HepG2 (cell line): ENCODE measurements around the gene CLTCL1. TPM values are rescaled to one million over a fixed set of nuclear protein-coding genes. Genes with fewer than 3 reads are reported as not detected.
A peak's percentile ranks its signal among the peaks of the same experiment; 100 is the strongest.
"Not testable (repeated sequence)": the region's sequence is repeated elsewhere in the genome, so short reads cannot be mapped to it uniquely, and the experiment has no call there.

Experiments used
- ATAC-seq: fragments of 200-7000 bp; cut with Tn5 transposase; 3 replicates; pipeline ENCODE4 v1.9.1; 2020; ENCODE audit warnings: mild to moderate bottlenecking, moderate library complexity
- BruUV-seq: library from RNA; stranded (reverse); fragments of 400-500 nt; replicated peaks from 2 replicates; lab custom pipeline; 2021; lab: Mats Ljungman, UMichigan
- CTCF ChIA-PET: fragments of 300-600 bp; formaldehyde crosslinking; extraction: SDS; loops from one replicate; lab custom pipeline; 2021; ENCODE audit warnings: low total read pairs, inconsistent platforms, low intra/inter-chr PET ratio; lab: Yijun Ruan, JAX
- POLR2A ChIA-PET: fragments of 350-600 bp; sonication (Branson Sonifier 250); formaldehyde crosslinking; loops from one replicate; lab custom pipeline; 2020; ENCODE audit warnings: antibody characterized with exemption, inconsistent platforms; lab: Yijun Ruan, JAX
- DNase-seq: peaks from one replicate; pipeline ENCODE4 v3.0.0-alpha.2; 2015; ENCODE audit warnings: low spot score
- FAIRE-seq: peaks from 3 replicates; lab custom pipeline; 2011; peaks lifted over from hg19 to GRCh38; lab: Jason Lieb, UNC
- H2AFZ ChIP-seq: one replicate; pipeline ENCODE4 v1.6.1; 2011; ENCODE audit warnings: low read length, inconsistent platforms
- H3K27ac ChIP-seq: fragments of 300-600 bp; 3 replicates; pipeline ENCODE4 v1.8.0; 2011; ENCODE audit warnings: mixed run types, mild to moderate bottlenecking, mixed read lengths, low read length, inconsistent platforms; ENCODE audit not compliant: insufficient read depth; ENCODE audit errors: extremely low read length
- H3K27me3 ChIP-seq, 2 experiments: fragments of 200-600 bp in 1 of 2; 2 replicates in 1 of 2; 3 replicates in 1 of 2; pipeline versions ENCODE4 v1.6.0 to v1.8.0; 2011; ENCODE audit warnings: low read length in 2 of 2, mild to moderate bottlenecking in 2 of 2, moderate library complexity in 2 of 2, inconsistent platforms in 1 of 2; ENCODE audit not compliant: insufficient read depth in 2 of 2, control insufficient read depth in 1 of 2
- H3K36me3 ChIP-seq, 2 experiments: fragments of 200-600 bp in 1 of 2; replicated peaks in 1 of 2; 2 replicates in 1 of 2; 3 replicates in 1 of 2; pipeline versions ENCODE4 v1.5.1 to v1.8.0; 2011; ENCODE audit warnings: low read length in 2 of 2, inconsistent platforms in 1 of 2; ENCODE audit not compliant: insufficient read depth in 2 of 2, control insufficient read depth in 1 of 2
- H3K4me1 ChIP-seq: 2 replicates; pipeline ENCODE4 v1.5.1; 2012; ENCODE audit warnings: low read length, inconsistent platforms; ENCODE audit not compliant: insufficient read depth
- H3K4me2 ChIP-seq: 2 replicates; pipeline ENCODE4 v1.6.0; 2011; ENCODE audit warnings: low read depth, low read length, inconsistent platforms
- H3K4me3 ChIP-seq, 3 experiments: fragments of 200-600 bp in 1 of 3; sonication (generic), shearing (Covaris generic) in 1 of 3; replicated peaks in 1 of 3; 2 replicates each; pipeline ENCODE4 v1.5.1; 2011 to 2016; ENCODE audit warnings: low read length in 3 of 3, inconsistent platforms in 2 of 3, low read depth in 2 of 3, mild to moderate bottlenecking in 2 of 3, control low read depth in 1 of 3, mixed read lengths in 1 of 3; ENCODE audit not compliant: insufficient read depth in 1 of 3
- H3K79me2 ChIP-seq: one replicate; pipeline ENCODE4 v1.6.1; 2011; ENCODE audit warnings: low read length, inconsistent platforms; ENCODE audit not compliant: insufficient read depth
- H3K9ac ChIP-seq: 2 replicates; pipeline ENCODE4 v1.6.0; 2011; ENCODE audit warnings: mild to moderate bottlenecking, low read depth, low read length, inconsistent platforms; ENCODE audit not compliant: insufficient read depth
- H3K9me3 ChIP-seq: 2 replicates; pipeline ENCODE4 v1.5.1; 2012; ENCODE audit warnings: mild to moderate bottlenecking, low read length
- H4K20me1 ChIP-seq: 2 replicates; pipeline ENCODE4 v1.6.0; 2011; ENCODE audit warnings: inconsistent platforms, mild to moderate bottlenecking, low read length, moderate library complexity; ENCODE audit not compliant: insufficient read depth
- CEBPB ChIP-seq: IDR thresholded peaks from 2 replicates; pipeline ENCODE4 v1.6.1; 2011; ENCODE audit warnings: low read depth, low read length, improper control_type of control experiment, borderline replicate concordance
- MEF2D ChIP-seq: sonication (generic); formaldehyde crosslinking; IDR thresholded peaks from 2 replicates; pipeline ENCODE4 v1.5.1; 2020; ENCODE audit warnings: mild to moderate bottlenecking, missing genetic modification reagents
- WGBS: methylation state at CpG from one replicate; pipeline ENCODE4 v1.1.6; 2017; ENCODE audit warnings: low lambda C conversion rate; 5-methylcytosine and 5-hydroxymethylcytosine counted together
- in situ Hi-C: cut with HindIII; loops from 2 replicates; pipeline ENCODE4 v1.10.0; 2017; ENCODE audit warnings: low pct_unique_long_range_greater_than_20kb; ENCODE audit not compliant: extremely low pct_ligation_motif_present
- intact Hi-C: fragments of 100-400 bp; cut with micrococcal nuclease; formaldehyde crosslinking; loops from one replicate; pipeline ENCODE4 v1.10.0; 2022; ENCODE audit not compliant: unreplicated experiment
- polyA plus RNA-seq, 8 experiments: library from polyadenylated mRNA; depleted of rRNA in 3 of 8; stranded (reverse) in 7 of 8; unstranded in 1 of 8; fragments of >200 nt; fragmentation: Illumina TruSeq in 4 of 8; extraction: Trizol in 4 of 8; gene quantifications; 2 replicates each; pipeline versions ENCODE4 v1.2.1 to v1.2.3, GENCODE V29; 2011 to 2016; ENCODE audit warnings: low read depth in 4 of 8, missing spikeins in 1 of 8, mixed read lengths in 1 of 8; ENCODE audit not compliant: insufficient read depth in 1 of 8
- total RNA-seq, 5 experiments: library from RNA; depleted of rRNA; stranded (reverse); fragments of >200 nt; fragmentation: Illumina TruSeq; extraction: Trizol; gene quantifications; 2 replicates each; pipeline ENCODE4 v1.2.3, GENCODE V29; 2016; ENCODE audit warnings: low read depth in 1 of 5

The CLTCL1 gene
- total and polyA plus RNA-seq, 2 of the 13 experiments (the other 11 are each of a cell fraction or from before 2014, with no cell fraction given): 8.1 to 10.9 TPM

DNA sequence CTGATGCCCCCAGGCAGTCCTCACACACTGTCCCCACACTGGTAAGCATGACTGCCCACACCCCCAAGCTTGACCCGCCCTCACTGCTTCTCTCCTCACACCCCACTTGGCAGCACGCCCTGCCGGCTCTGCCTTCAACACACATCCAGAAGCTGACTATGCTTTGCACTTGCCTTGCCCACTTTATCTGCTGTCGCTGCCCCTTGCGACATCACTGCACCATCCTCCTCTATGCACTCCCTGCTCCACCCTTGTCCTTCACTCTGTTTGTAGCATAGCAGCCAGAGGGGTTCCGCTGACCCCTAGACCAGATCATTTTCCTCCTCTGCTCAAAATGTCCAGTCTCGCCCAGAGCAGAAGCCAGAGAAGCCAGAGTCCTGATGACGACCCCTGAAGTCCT, 87.7 kb downstream of the CLTCL1 start:
- intact Hi-C loops (no loop called here), in situ Hi-C loops (loop anchor here (10.0 kb wide), 1 partner anchor 61 kb away; no protein-coding TSS in a partner anchor)
- POLR2A ChIA-PET: interaction anchor here (1.0 kb wide), 1 partner anchor 25 kb away, joined by 3 read pairs; the partner anchor contains the start of gene SLC25A1
- 82% methylated on average over 8 of the region's 8 CpGs for WGBS
- no peaks in the 10 kb centered on the region for H3K9me3 ChIP-seq
- no TSS peak for BruUV-seq
- no peak; the same call in 2 of the 3 replicates for ATAC-seq
- CTCF ChIA-PET: no interaction called here
- no peak overlapping the region for H3K9ac ChIP-seq
- H3K4me2 ChIP-seq: no peak overlapping the region
- H3K36me3 ChIP-seq: peaks cover 0 to 4% of the 10 kb centered on the region in 2 experiments; a peak in 1 of 5 replicates
- H2AFZ ChIP-seq: no peak overlapping the region
- H3K79me2 ChIP-seq: no peaks in the 10 kb centered on the region
- FAIRE-seq: no peak
- H3K4me3 ChIP-seq: no peak overlapping the region
- H3K4me1 ChIP-seq: no peaks in the 10 kb centered on the region
- DNase-seq: no peak
- no peaks in the 10 kb centered on the region for H3K27me3 ChIP-seq
- no peak overlapping the region for H3K27ac ChIP-seq
- H4K20me1 ChIP-seq: no peaks in the 10 kb centered on the region
- TF ChIP-seq CEBPB (peak; percentile 46; the same call in 1 of the 2 replicates), MEF2D (CRISPR knock-in tag) (no peak)

DNA sequence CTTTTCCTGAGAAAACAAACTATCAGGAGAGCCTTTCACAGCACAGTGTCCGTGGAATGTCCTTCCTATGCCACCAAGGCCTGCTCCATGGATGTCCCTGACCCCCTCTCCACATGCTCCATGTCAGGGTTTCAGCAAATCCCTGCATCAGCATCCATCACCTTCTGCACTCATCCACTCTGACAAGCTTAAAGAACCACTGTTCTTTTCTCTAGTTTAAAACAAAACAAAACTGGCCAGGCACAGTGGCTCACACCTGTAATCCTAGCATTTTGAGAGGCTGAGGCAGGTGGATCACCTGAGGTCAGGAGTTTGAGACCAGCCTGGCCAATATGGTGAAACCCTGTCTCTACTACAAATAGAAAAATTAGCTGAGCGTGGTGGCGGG, 88.7 kb downstream of the CLTCL1 start:
- H3K9me3 ChIP-seq, H3K27me3 ChIP-seq, H2AFZ ChIP-seq, H3K4me1 ChIP-seq, BruUV-seq, H3K4me2 ChIP-seq, FAIRE-seq, H3K79me2 ChIP-seq, H3K4me3 ChIP-seq, H4K20me1 ChIP-seq, ATAC-seq, POLR2A ChIA-PET, H3K27ac ChIP-seq, H3K9ac ChIP-seq, H3K36me3 ChIP-seq, DNase-seq, CTCF ChIA-PET, intact Hi-C loops: not testable (repeated sequence)
- WGBS: 91% methylated on average over 3 of the region's 3 CpGs
- in situ Hi-C loops: loop anchor here (10.0 kb wide), 1 partner anchor 62 kb away; no protein-coding TSS in a partner anchor
